Embryonic facial prominence (tissue), 1 donor: ENCODE measurements around the gene ACBD7.

Source experiments
- DNase-seq: peaks from one replicate; pipeline ENCODE4 v3.0.0-alpha.2; 2016; ENCODE audit errors: extremely low spot score

ACBD7 gene

DNA sequence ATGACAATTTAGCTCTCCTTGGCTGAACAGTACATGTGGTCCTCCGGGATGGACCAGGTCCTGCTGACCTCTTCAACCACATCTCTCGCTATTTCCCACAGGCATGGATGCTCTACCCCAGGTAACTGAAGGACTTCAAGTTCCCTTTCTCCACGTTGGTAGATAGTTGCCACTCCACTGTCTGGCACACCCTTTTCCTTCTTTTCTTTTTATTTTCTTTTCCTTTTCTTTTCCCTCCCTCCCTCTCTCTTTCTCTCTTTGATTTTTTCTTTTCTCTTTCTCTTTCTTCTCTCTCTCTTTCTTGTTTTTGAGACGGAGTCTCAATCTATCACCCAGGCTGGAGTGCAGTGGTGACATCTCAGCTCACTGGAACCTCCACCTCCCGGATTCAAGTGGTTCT, 2.8 kb upstream of the ACBD7 start:
- no peak for DNase-seq

DNA sequence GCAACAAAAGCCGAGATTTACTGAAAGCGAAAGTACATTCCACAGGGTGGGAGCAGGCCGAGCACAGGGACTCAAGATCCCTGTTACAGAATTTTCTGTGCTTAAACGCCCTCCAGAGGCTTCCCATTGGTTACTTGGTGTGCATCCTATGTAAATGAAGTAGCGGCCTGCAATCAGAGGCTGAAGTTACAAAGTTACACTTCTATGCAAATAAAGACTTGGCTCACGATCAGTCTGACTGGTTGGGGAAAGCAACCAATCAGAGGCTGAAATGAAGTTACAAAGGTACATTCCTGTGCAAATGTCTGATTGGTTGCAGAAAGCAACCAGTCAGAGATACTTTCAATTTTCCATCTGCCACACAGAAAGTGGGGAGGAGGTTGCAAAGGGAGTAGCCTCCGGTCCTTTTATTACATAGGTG, 4.1 kb downstream of the ACBD7 start:
- peak; percentile 72 for DNase-seq

DNA sequence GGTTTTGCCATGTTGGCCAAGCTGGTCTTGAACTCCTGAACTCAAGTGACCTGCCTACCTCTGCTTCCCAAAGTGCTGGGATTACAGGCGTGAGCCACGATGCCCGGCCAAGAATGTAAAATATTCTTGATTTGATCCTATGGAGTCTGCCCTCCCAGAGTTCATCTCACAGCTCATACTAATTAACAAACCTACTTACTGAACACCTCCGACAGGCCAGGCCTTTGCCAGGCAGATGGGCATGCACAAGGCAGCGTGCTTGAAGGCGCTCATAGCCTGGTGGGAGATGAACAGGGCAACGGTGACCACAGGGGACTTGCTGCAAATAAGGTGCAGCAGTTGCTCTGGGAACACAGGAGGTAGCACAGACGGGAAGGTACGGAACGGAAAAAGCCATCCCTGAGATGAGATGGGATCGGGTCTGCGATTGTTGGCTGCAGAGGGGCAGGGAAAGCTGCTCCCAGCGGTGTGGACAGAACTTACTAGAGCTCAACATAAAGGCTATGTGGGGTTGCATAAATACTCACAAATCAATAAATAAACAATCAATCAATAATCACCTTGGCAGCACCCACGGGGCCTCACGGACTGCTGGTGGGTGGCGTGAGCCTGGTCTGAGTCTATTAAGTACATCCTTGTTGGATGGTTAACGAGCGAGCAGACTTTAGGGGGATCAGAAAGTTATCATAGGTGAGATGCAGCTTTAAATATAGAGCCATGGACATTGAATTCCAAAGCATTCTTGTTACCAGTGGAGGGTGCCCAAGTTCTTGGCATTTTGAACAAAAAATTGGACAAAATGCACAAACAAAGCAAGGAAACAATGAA, 4.7 kb downstream of the ACBD7 start:
- DNase-seq, result no peak

DNA sequence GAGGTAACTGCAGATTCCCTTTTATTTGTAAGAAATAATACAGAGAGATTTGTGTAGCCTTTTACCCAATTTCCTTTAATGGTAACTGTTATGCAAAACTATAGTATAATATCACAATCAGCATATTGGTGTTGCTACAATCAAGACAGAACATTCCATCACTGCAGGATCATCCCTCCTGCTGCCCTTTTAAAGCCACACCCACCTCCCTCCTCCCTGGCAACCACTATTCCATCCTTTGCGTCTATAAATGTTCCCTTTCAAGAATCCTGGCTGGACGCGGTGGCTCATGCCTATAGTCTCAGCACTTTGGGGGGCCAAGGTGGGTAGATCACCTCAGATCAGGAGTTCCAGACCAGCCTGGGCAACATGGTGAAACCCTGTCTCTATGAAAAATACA, 13.2 kb downstream of the ACBD7 start:
- DNase-seq, result no peak

DNA sequence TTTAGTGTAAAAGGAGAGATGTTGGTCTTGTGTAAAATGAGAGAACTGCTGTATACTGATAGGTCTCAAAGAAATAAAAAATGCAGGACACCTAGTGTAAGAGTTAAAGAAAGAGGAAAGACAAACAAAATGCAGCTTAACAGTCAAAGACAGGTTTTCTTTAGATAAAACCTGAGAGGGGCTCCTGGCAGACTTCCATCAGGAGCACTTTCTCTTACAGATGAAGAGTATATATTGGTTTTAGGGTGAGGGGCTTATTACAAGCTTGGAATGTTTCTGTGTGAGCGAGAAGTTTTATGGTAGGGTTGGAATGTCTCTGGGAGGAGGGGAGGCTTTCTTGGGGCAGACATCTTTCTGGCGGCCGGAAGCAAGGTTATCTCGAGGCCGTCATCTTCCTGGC, 16.2 kb downstream of the ACBD7 start:
- DNase-seq, result no peak

DNA sequence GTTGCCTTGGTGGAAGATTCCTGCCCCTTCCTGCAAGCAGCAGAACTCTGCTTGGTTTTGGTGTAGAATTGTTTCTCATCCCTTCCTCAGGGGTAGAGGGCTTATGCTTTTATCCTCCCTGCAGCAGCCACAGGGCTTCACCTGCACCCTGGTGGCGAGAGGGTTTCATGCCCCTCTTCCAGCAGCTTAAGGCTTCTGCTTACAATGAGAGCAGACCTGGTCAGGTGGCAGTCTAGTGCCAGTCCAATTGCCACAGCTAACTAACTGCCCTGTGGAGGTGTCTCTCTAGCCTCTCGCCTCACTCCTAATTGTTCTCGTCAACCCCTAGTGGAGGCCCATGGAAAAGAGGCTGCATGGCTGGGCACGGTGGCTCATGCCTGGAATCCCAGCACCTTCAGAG, 19.3 kb downstream of the ACBD7 start:
- DNase-seq, result no peak

- no peak for DNase-seq
Measured at GRCh38 chr10:15068802-15069201, 19.8 kb downstream of the ACBD7 start.

DNA sequence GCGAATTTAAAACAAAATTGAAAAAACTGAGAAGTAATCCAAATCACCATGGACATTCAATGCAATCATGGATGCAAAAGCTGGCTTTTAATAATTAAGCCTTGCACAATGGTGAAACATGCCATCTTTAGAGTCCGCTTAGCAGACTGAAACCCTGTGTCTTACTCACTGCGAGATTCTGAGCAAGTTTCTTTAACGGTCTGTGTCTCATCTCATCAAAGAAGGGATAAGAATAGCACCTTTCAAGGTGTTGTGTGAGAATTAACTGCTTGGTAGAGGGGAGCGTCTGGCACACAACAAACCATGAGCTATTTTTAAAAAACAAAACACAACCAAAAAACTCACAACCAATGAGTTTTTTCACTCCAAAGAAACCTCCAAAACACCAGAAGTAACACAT, 21.4 kb downstream of the ACBD7 start:
- no peak for DNase-seq

DNA sequence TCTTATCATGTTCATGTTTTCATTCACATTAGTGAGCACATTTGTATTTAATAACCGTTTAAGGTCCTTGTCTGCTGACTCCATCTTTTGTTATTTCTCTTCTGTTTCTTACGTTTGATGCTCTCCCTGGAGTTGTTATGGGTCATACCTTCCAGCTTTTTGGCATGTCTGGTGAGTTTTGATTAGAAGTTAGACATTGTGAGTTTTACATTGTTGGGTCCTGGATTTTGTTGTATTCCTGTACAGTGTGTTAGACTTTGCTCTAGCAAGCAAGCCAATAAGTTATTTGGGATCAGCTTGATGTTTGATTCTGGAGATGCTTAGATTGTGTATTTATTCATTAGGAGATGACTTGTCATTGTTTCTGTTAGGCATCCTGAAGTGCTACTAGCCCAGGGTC, 27.9 kb downstream of the ACBD7 start:
- DNase-seq, result no peak

DNA sequence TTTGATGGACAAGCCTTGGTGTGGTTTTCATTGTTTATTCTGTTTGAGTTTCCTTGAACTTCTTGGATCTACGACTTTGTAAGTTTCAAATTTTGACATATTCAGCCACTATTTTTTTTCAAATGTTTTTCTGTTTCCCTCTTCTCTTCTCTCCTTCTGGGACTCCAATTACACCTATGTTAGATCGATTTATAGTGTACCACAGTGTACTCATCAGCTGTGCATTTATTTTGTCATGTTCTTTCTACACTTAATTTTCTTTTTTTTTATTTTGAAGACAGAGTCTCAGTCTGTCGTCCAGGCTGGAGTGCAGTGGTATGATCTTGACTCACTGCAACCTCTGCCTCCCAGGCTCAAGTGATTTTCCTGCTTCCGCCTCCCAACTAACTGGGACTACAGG, 28.7 kb downstream of the ACBD7 start:
- DNase-seq, result no peak

GRCh38 chr10:15058689-15059088, 29.9 kb downstream of the ACBD7 start:
- DNase-seq, result no peak

DNA sequence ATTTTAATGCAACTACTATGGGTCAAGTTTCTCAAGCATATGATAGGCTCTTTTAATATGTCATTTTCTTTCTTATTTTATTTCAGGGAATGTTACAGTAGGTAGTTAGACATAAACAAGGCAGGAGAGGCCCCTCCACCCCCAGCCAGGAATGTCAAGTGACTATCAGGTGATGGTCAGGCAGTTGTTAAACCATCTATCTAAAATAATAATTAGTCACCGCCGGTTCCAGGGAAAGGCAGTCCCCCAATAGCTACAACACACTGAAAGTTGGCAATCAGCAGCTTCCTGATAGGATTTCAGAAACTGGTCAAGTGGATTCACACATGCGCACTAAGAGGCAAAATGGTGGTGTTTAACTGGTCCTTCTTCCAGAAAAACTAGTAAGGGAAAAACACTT, 35.5 kb downstream of the ACBD7 start:
- DNase-seq, result no peak

DNA sequence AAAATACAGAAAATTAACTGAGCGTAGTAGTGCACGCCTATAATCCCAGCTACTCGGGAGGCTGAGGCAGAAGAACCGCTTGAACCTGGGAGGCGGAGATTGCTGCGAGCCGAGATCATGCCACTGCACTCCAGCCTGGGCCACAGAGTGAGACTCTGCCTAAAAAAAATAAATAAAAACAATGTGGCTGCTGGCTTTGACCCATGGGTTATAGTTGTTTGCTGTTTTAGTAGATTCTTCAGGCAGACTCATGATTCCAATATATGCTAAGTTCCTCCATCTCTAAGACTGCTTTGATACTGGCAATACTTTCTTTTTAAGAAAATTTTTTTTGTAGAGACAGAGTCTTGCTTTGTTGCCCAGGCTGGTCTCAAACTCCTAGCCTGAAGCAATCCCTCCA, 36.5 kb downstream of the ACBD7 start:
- no peak for DNase-seq

- no peak for DNase-seq
Measured at GRCh38 chr10:15049533-15049932, 39.0 kb downstream of the ACBD7 start.

- DNase-seq, result no peak
Measured at GRCh38 chr10:15046626-15047025, 42.0 kb downstream of the ACBD7 start.

DNA sequence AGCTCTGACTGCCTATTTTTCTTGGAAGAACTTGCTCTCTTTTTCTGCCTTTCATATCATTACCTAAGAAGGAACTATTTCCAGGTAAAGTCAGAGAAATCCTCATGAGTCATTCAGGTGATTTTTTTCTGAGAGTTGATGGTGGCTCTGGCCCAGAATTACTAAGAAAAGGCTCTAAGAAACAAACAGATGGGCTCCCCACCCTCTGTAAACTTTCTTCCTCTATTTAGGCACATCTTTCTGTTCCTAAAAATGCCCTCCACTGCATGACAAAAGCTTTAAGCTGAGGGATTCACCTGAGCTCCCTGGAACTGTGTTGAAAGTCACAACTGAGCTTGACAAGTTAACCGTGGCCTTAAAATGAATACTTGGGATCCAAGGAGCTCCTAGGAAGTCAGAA, 43.2 kb downstream of the ACBD7 start:
- DNase-seq, result no peak

DNA sequence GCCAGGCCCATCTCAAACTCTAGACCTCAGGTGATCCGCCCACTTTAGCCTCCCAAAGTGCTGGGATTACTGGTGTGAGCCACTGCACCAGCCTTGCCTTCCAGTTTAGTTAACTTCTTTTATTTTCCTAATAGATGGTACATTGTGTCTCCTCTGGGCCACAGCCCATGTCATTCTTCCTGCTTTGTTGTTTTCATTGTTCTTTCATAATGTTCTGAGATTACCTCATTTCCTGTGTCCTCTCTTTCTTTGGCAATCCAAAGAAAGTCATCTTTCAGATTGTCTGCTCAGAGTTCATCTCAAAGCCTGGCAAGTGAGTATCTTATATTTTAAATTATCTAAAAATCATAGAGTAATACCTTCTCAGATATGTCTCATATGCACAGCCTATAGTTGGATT, 44.9 kb downstream of the ACBD7 start, which contains the start of gene OLAH:
Gene OLAH (plus strand): TSS at position 270 of the 400 bp plus-strand sequence. CDS start 3,346 bp downstream, outside the sequence.
- no peak for DNase-seq

- no peak for DNase-seq
Measured at GRCh38 chr10:15038416-15038815, 50.2 kb downstream of the ACBD7 start.

DNA sequence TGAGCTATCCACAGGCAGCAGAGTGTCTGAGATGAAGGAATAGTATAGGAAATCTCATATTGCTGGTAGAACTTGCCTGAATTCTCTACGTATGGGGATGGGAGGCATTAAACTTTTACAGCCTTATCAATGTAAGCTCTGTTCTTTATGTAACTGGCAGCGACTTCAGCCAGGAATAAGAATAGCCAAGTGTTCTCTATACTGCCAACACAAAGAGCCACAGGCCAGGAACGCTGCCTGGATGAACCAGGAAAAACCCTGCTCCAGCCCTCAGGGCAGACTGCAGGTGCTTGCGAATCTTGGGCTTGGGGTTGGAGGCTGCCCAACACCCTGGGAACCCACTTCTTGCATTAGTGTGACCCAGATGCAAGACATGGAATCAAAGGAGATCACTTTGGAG, 50.9 kb downstream of the ACBD7 start:
- DNase-seq, result no peak

- DNase-seq, result no peak
Measured at GRCh38 chr10:15035385-15036301, 52.9 kb downstream of the ACBD7 start.

DNA sequence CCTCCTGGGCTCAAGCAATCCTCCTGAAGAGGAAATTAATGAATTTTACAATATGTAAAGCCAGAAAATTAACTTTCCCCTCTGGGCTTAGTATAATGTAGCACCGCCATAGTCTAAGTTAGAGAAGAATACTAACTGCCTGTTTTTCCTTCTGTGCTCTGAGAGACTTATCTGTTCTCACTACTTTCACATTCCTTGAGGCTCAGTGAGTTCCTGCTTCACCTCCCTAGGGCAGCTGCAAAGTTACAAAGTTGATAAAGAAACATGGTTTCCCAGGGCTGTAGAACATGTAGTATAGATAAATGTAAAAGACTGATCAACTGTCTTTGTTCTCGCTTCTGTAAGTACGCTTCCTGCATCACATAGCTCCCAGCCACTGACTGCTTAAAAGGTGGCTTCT, 60.8 kb downstream of the ACBD7 start:
- no peak for DNase-seq
